Measurements from ENCODE around the gene ZNF468. TPM values are rescaled to one million over a fixed set of nuclear protein-coding genes. Genes with fewer than 3 reads are reported as not detected.
"Not testable (repeated sequence)": the region's sequence is repeated elsewhere in the genome, so short reads cannot be mapped to it uniquely, and the experiment has no call there.

The ZNF468 gene
- total RNA-seq, 1 donor = 19.6 TPM

GRCh38 chr19:52856540-52857377 is 660 bp downstream of the ZNF468 start:
- not testable (repeated sequence) for H3K4me1 ChIP-seq (ENCODE audit: insufficient read depth, low read length); H3K9me3 ChIP-seq (ENCODE audit: low read depth, low read length); H3K27me3 ChIP-seq (ENCODE audit: insufficient read depth, low read length)
- H3K4me3 ChIP-seq (ENCODE audit: low read length) = peak overlapping the region; percentile 68

- peaks cover 46% of the 10 kb centered on the region for H3K9me3 ChIP-seq (ENCODE audit: low read depth, low read length)
- not testable (repeated sequence) for H3K4me1 ChIP-seq (ENCODE audit: insufficient read depth, low read length); H3K27me3 ChIP-seq (ENCODE audit: insufficient read depth, low read length); H3K4me3 ChIP-seq (ENCODE audit: low read length)
Measured at GRCh38 chr19:52847352-52847751, 10.1 kb downstream of the ZNF468 start.

- H3K27me3 ChIP-seq (ENCODE audit: insufficient read depth, low read length); H3K4me1 ChIP-seq (ENCODE audit: insufficient read depth, low read length); H3K4me3 ChIP-seq (ENCODE audit: low read length): not testable (repeated sequence)
- H3K9me3 ChIP-seq (ENCODE audit: low read depth, low read length) = peaks cover 95% of the 10 kb centered on the region
Measured at GRCh38 chr19:52840825-52841465, 16.5 kb downstream of the ZNF468 start.

DNA sequence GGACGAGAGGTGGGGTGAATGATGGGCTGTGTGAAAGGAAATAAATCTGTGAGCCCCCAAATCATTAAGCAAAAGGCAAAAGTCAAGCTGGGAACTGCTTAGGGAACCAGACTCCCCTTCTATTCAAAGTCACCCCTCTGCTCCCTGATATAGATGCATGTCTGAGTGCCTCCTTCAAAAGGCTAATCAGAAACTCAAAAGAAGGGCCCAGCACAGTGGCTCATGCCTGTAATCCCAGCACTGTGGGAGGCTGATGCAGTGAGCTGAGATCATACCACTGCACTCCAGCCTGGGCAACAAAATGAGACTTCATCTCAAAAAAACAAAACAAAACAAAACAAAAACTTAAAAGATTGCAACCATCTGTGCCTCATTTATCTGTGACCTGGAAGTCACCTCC is 23.1 kb downstream of the ZNF468 start:
- not testable (repeated sequence) for H3K4me1 ChIP-seq (ENCODE audit: insufficient read depth, low read length); H3K27me3 ChIP-seq (ENCODE audit: insufficient read depth, low read length); H3K4me3 ChIP-seq (ENCODE audit: low read length)
- peaks cover 34% of the 10 kb centered on the region for H3K9me3 ChIP-seq (ENCODE audit: low read depth, low read length)

DNA sequence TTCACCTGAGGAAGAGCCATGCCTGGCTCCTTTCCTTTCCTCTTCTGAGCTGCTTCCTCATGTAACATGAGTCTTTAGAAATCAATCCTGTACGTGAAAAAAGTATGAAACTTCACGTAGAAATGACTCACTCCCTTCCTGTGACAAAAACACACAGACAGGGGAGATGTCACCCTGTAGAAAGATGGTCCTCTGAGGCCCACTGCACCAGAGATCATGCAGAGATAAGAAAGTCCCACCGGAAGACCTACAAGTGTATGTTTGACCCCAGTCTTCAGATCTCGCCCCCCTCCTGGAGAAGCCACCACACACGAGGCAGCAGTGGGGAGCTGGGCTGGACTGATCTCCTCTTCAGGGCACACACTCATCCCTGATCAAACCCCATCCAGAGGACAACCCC is 23.9 kb downstream of the ZNF468 start:
- H3K9me3 ChIP-seq (ENCODE audit: low read depth, low read length) = peaks cover 26% of the 10 kb centered on the region
- H3K27me3 ChIP-seq (ENCODE audit: insufficient read depth, low read length); H3K4me3 ChIP-seq (ENCODE audit: low read length); H3K4me1 ChIP-seq (ENCODE audit: insufficient read depth, low read length): not testable (repeated sequence)

GRCh38 chr19:52829866-52830265 is 27.6 kb downstream of the ZNF468 start:
- not testable (repeated sequence) for H3K9me3 ChIP-seq (ENCODE audit: low read depth, low read length); H3K27me3 ChIP-seq (ENCODE audit: insufficient read depth, low read length); H3K4me1 ChIP-seq (ENCODE audit: insufficient read depth, low read length); H3K4me3 ChIP-seq (ENCODE audit: low read length)

GRCh38 chr19:52825765-52826164 is 31.7 kb downstream of the ZNF468 start:
- no peaks in the 10 kb centered on the region for H3K9me3 ChIP-seq (ENCODE audit: low read depth, low read length)
- no peak overlapping the region for H3K4me3 ChIP-seq (ENCODE audit: low read length)
- H3K27me3 ChIP-seq (ENCODE audit: insufficient read depth, low read length) = no peaks in the 10 kb centered on the region
- peaks cover 2% of the 10 kb centered on the region for H3K4me1 ChIP-seq (ENCODE audit: insufficient read depth, low read length)

DNA sequence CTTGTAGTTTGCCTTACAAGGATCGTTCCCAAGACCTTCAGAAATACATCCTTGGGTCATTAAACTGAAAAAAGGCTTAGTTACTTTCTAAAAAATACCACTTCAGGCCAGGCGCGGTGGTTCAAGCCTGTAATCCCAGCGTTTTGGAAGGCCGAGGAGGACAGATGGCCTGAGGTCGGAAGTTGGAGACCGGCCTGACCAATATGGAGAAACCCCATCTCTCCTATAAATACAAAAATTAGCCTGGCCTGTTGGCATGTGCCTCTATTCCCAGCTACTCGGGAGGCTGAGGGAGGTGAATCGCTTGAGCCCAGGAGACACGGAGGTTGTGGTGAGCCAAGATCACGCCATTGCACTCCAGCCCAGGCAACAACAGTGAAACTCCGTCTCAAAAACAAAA is 33.7 kb downstream of the ZNF468 start:
- Histone ChIP-seq H3K4me1 (ENCODE audit: insufficient read depth, low read length) (peaks cover 8% of the 10 kb centered on the region), H3K4me3 (ENCODE audit: low read length) (no peak overlapping the region), H3K27me3 (ENCODE audit: insufficient read depth, low read length) (no peaks in the 10 kb centered on the region), H3K9me3 (ENCODE audit: low read depth, low read length) (no peaks in the 10 kb centered on the region)

DNA sequence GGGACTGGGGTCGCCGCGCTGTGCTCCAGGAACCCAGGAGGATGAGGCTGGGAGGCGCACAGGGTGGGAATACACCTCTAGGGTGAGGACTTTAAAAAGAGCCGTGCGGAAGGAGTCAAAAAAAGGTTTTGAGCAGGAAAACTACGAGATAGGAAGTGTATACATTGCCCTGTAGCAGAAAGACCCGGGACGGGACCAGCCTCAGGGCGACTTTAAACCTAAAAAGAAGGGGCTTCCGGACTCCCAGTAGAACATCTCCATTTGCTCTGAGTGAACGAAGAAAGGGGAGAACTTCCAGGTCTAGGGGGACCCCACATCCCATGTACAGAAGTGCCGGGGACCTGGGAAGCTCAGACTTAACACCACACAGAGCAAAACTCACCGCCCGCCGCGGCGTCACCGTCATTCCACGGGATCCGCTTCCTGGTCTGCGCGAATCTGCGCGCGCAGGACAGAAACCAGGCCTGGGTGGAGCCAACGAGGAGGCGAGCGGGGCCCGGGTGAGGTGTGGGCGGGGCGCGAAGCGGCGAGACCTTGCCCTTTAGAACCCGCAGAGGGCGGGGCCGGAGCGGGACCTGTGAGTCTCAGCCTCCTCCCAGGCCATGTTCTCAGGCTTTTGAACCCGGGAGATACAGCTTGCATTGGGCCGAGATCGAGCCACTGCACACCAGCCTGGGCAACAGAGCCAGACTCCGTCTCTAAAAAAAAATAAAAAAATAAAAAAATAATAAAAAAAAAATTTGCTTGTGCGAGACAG is 36.0 kb downstream of the ZNF468 start, which contains the start of gene ZNF28:
Gene ZNF28 (minus strand): TSS at position 430 of the 757 bp plus-strand sequence. CDS start 3,675 bp downstream, outside the sequence.
- peak within 1 kb of the TSS; percentile 59 for H3K4me3 ChIP-seq (ENCODE audit: low read length)
- not testable (repeated sequence) for H3K27me3 ChIP-seq (ENCODE audit: insufficient read depth, low read length); H3K4me1 ChIP-seq (ENCODE audit: insufficient read depth, low read length); H3K9me3 ChIP-seq (ENCODE audit: low read depth, low read length)

GRCh38 chr19:52820472-52821203 is 36.8 kb downstream of the ZNF468 start:
- H3K4me1 ChIP-seq (ENCODE audit: insufficient read depth, low read length); H3K9me3 ChIP-seq (ENCODE audit: low read depth, low read length); H3K27me3 ChIP-seq (ENCODE audit: insufficient read depth, low read length): not testable (repeated sequence)
- H3K4me3 ChIP-seq (ENCODE audit: low read length) = peak overlapping the region; percentile 59

- Histone ChIP-seq H3K4me3 (ENCODE audit: low read length) (no peak overlapping the region), H3K27me3 (ENCODE audit: insufficient read depth, low read length) (no peaks in the 10 kb centered on the region), H3K4me1 (ENCODE audit: insufficient read depth, low read length) (no peaks in the 10 kb centered on the region), H3K9me3 (ENCODE audit: low read depth, low read length) (peaks cover under 1% of the 10 kb centered on the region)
Measured at GRCh38 chr19:52809801-52810200, 47.6 kb downstream of the ZNF468 start.

DNA sequence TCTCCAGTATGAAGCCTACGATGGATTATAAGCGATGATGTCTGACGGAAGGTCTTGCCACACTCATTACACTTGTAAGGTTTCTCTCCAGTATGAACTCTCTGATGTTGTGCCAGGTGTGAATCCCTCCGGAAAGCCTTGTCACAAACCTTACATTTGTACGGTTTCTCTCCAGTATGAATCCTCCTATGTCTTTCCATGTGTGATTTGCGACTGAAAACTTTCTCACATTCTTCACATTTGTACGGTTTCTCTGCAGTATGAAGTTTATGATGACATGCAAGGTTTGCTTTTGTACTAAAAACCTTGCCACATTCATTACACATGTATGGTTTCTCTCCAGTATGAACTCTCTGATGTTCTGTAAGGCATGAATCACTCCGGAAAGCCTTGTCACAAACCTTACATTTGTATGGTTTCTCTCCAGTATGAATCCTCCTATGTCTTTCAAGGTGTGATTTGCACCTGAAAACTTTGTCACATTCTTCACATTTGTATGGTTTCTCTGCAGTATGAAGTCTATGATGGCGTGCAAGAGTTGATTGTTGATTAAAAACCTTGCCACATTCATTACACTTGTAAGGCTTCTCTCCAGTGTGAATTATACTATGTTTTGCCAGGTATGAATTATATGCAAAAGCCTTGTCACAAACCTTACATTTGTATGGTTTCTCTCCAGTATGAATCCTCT is 57.3 kb downstream of the ZNF468 start:
- not testable (repeated sequence) for H3K4me3 ChIP-seq (ENCODE audit: low read length)

GRCh38 chr19:52789440-52789839 is 68.0 kb downstream of the ZNF468 start:
- no peaks in the 10 kb centered on the region for H3K9me3 ChIP-seq (ENCODE audit: low read depth, low read length)
- no peak overlapping the region for H3K4me3 ChIP-seq (ENCODE audit: low read length)
- H3K27me3 ChIP-seq (ENCODE audit: insufficient read depth, low read length) = no peaks in the 10 kb centered on the region
- peaks cover 26% of the 10 kb centered on the region for H3K4me1 ChIP-seq (ENCODE audit: insufficient read depth, low read length)

More for the DNA sequence above, 57.3 kb downstream of the ZNF468 start:
- not testable (repeated sequence) for H3K27me3 ChIP-seq (ENCODE audit: insufficient read depth, low read length); H3K4me1 ChIP-seq (ENCODE audit: insufficient read depth, low read length)
- peaks cover 87% of the 10 kb centered on the region for H3K9me3 ChIP-seq (ENCODE audit: low read depth, low read length)

Measured in mononuclear cell (primary cell).